ENCODE results near the gene IPO13. TPM values are rescaled to one million over a fixed set of nuclear protein-coding genes. Genes with fewer than 3 reads are reported as not detected.
A peak's percentile ranks its signal among the peaks of the same experiment; 100 is the strongest.

IPO13 gene
- total RNA-seq, 4 donors from 2014 or later, result 81.9 to 171 (median 105) TPM

- no peaks in the 10 kb centered on the region for H3K36me3 ChIP-seq
- H3K4me3 ChIP-seq, result peak overlapping the region; percentile 63 to 95 (median 70)
- H3K4me1 ChIP-seq, result peaks cover 0 to 17% of the 10 kb centered on the region in 2 donors
- in situ Hi-C loops (cut with MboI; ENCODE audit: low sequenced_read_pairs in 4 of 4), result loop anchor here in 1 of 4 donors (10.0 kb wide), 1 partner anchor 54 kb away; no protein-coding TSS in a partner anchor
- DNase-seq, result no peak
- TF ChIP-seq CTCF (IDR thresholded peaks at IDR 0.05 in 4 of 5, conservative IDR thresholded peaks at IDR 0.05 in 1 of 5) (no peak), POLR2A (IDR thresholded peaks at IDR 0.05) (no peak)
- intact Hi-C loops (cut with DNase I; ENCODE audit: low total_unique reads), result loop anchor here (1.0 to 5.0 kb wide), 2 partner anchors 10 to 42 kb away; partner anchors contain the start of gene SLC6A9
- no peaks in the 10 kb centered on the region for H3K9me3 ChIP-seq
- no peaks in the 10 kb centered on the region for H3K27me3 ChIP-seq
- no peak for ATAC-seq
- peak overlapping the region; percentile 71 to 83 (median 76) for H3K27ac ChIP-seq
Observed at GRCh38 chr1:43990271-43991199, 43.8 kb downstream of the IPO13 start.

GRCh38 chr1:43991200-43991475, 44.4 kb downstream of the IPO13 start:
- Histone ChIP-seq H3K27me3 (no peaks in the 10 kb centered on the region), H3K4me3 (peak overlapping the region; percentile 63 to 95 (median 70)), H3K27ac (peak overlapping the region; percentile 71 to 83 (median 76)), H3K36me3 (no peaks in the 10 kb centered on the region), H3K9me3 (no peaks in the 10 kb centered on the region), H3K4me1 (peaks cover 0 to 17% of the 10 kb centered on the region in 2 donors)
- TF ChIP-seq POLR2A (IDR thresholded peaks at IDR 0.05) (no peak), CTCF (IDR thresholded peaks at IDR 0.05 in 4 of 5, conservative IDR thresholded peaks at IDR 0.05 in 1 of 5) (no peak)
- peak; percentile 37 to 54 for ATAC-seq
- DNase-seq, result no peak
- in situ Hi-C loops (cut with MboI; ENCODE audit: low sequenced_read_pairs in 4 of 4) (loop anchor here in 1 of 4 donors (10.0 kb wide), 1 partner anchor 54 kb away; no protein-coding TSS in a partner anchor), intact Hi-C loops (cut with DNase I; ENCODE audit: low total_unique reads) (loop anchor here (1.0 to 5.0 kb wide), 2 partner anchors 11 to 41 kb away; partner anchors contain the start of gene SLC6A9)

GRCh38 chr1:43991476-43992231, 44.9 kb downstream of the IPO13 start, which contains the start of gene CCDC24:
CCDC24 (plus strand) TSS chr1:43991599; CDS start chr1:43991879, 280 bp downstream.
- intact Hi-C loops (cut with DNase I; ENCODE audit: low total_unique reads) (loop anchor here (1.0 to 5.0 kb wide), 2 partner anchors 11 to 41 kb away; partner anchors contain the start of gene SLC6A9), in situ Hi-C loops (cut with MboI; ENCODE audit: low sequenced_read_pairs in 4 of 4) (loop anchor here in 1 of 4 donors (10.0 kb wide), 1 partner anchor 53 kb away; no protein-coding TSS in a partner anchor)
- DNase-seq (peak; percentile 77 to 81), ATAC-seq (peak; percentile 89 to 92)
- Histone ChIP-seq H3K27ac (peak within 1 kb of the TSS; percentile 71 to 83 (median 76)), H3K36me3 (no peaks in the 10 kb centered on the region), H3K9me3 (no peaks in the 10 kb centered on the region), H3K4me1 (peaks cover 0 to 17% of the 10 kb centered on the region in 2 donors), H3K4me3 (peak within 1 kb of the TSS; percentile 63 to 95 (median 70)), H3K27me3 (no peaks in the 10 kb centered on the region)
- TF ChIP-seq CTCF (IDR thresholded peaks at IDR 0.05 in 4 of 5, conservative IDR thresholded peaks at IDR 0.05 in 1 of 5), result no peak
- peak; percentile 6 to 30 for TF ChIP-seq POLR2A (IDR thresholded peaks at IDR 0.05)

GRCh38 chr1:43992232-43992995, 45.7 kb downstream of the IPO13 start:
- TF ChIP-seq CTCF (IDR thresholded peaks at IDR 0.05 in 4 of 5, conservative IDR thresholded peaks at IDR 0.05 in 1 of 5), result no peak
- no peak for TF ChIP-seq POLR2A (IDR thresholded peaks at IDR 0.05)
- in situ Hi-C loops (cut with MboI; ENCODE audit: low sequenced_read_pairs in 4 of 4), result loop anchor here in 1 of 4 donors (10.0 kb wide), 1 partner anchor 52 kb away; no protein-coding TSS in a partner anchor
- peak overlapping the region in 2 of 4 donors; percentile 79 to 83 for H3K27ac ChIP-seq
- H3K36me3 ChIP-seq, result no peaks in the 10 kb centered on the region
- no peaks in the 10 kb centered on the region for H3K9me3 ChIP-seq
- peak in 1 of 2 donors; percentile 36 for DNase-seq
- peaks cover 0 to 17% of the 10 kb centered on the region in 2 donors for H3K4me1 ChIP-seq
- intact Hi-C loops (cut with DNase I; ENCODE audit: low total_unique reads), result loop anchor here (5.0 kb wide), 1 partner anchor 40 kb away; the partner anchor contains the start of gene SLC6A9
- peak overlapping the region; percentile 63 to 95 (median 70) for H3K4me3 ChIP-seq
- H3K27me3 ChIP-seq, result no peaks in the 10 kb centered on the region
- no peak for ATAC-seq

Measured in gastrocnemius medialis (tissue), 4 donors.